ENCODE measurements around the gene SETD6. TPM values are rescaled to one million over a fixed set of nuclear protein-coding genes. Genes with fewer than 3 reads are reported as not detected.

The SETD6 gene
- total RNA-seq, 1 donor: 24.8 TPM

DNA sequence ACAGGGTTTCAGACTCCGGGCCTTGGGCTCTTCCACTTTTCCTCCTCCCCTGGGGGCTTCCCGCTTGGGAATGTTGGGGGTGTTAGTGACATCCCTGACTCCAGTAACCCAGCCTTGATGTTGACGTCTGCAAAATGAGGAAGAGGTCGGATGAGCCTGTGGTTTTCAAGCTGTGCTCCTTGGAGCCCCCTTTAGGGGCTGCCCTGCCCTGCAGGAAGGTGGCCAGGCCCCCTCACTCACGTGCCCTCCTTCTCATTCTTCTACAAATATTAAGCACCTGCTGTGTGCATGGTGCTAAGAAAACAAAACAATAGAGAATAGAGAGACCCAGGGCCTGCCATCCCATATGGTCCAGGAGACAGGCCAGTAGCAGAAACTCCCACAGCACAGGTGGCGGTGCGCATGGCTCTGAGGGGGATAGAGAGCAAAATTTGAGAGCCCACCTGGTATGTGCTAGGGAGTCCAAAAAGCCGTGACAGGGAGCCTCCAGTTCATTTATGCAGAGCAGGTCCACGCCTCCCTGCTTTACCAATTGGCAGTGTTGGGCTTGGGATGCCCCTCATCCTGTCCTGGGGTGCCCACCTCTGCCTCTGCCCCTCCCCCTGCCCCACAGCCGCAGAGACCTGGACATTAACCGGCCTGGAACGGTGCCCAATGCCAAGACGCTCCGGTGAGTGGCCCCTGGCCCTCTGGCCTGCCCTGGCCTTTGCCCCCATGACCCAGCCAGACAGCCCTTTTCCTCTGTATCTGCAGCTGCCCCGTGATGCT, 7.9 kb upstream of the SETD6 start:
- peak in 2 of 3 donors; percentile 48 to 63 for DNase-seq (ENCODE audit: low read depth in 2 of 3, low spot score in 2 of 3)

DNA sequence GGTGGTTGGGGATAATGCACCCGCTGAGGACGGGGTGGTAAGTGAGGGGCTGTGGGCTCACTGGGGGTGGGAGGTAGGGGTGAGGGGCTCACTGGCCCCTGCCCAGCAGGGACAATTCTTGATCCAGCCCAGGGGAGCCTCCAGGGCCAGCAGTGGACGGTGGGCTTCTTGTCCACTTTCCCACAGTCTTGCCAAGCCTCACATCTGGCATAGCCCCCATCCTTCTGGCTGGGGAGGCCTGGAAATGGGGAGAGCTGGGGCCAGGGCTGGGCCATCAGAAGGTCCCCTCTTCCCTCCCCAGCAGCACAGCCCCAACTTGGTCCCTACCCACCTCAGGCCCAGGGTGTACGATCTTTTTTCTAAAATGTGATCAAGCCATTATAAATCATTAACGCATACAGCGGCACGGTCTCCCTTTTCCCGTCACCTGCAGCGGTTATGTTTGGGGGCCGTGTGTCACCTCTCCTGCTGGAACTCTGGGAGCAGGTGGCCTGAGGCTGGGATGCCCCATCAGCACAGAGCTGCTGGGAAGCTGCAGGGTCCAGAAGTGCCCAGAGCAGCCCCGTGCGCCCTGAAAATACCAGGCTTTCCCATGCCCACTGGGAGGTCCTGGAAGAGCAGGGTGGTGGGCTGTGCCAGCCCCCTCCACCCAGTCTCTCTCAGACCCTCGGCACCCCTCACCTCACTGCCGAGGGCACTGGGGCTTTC, 7.2 kb upstream of the SETD6 start:
- DNase-seq (ENCODE audit: low read depth in 2 of 3, low spot score in 2 of 3): no peak

DNA sequence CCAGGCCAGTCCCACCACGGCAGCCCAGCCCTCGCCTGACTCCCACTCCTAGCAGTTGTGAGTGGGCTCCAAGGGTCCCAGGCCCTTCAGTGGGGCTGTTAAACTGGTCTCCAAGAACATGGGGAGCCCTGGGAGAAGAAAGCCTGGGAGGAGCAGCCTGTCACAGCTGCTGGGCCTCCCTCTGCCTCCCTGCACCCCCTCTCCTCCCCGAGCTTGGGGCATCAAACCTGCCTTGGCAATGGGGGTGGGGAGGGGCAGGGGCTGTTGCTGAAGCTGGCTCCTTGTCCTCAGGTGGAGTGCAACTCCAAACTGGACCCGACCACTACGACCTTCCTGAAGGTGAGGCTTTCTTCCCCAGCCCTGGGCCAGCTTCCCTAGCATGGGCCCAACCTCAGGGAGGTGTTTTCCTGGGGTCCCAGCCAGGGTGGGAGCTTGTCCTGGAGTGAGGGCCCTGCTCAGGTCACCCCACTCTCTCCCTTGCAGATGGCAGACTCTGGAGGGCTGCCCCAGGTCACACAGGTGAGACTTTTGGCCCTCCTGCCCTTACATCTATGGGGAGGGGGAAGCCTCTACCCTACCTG, 6.6 kb upstream of the SETD6 start:
- DNase-seq (ENCODE audit: low read depth in 2 of 3, low spot score in 2 of 3): no peak

DNA sequence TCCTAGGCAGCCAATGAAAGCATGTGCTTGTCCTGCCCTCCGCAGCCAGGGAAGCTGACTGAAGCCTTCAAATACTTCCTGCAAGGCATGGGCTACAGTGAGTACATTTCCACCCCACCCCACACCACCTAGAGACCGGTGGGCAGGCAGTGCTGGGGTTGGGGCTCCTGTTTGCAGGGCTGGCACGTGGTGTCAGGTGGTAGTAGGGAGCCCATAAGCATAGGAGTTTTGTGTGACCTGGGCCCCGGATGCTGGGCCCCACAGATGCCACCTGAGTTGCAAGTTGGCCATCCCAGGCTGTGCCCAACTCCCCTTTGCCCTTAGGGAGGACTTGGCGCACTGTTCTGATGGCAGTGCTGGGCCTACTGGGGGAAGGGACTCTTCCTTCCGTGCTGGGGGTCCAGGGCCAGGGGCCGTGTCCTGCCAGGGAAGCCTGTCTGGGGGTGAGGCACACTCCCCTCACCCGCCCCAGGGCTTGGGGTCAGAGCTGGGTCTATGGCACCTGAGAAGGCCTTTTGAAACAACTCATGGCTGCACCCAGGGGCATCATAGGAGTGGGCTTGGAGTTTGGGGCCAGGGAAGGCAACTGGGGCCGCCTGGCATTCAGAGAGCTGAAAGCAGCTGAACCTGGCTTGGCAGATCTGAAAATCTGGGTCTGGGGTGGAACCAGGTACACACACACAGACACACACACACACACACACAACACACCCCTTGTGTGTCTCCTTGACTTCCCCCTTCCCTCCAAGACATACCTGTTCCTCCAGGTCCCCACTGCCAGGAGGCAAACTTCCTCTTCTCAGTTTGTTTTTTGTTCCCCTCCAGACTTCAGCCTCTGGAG, 5.8 kb upstream of the SETD6 start:
- no peak for DNase-seq (ENCODE audit: low read depth in 2 of 3, low spot score in 2 of 3)

DNA sequence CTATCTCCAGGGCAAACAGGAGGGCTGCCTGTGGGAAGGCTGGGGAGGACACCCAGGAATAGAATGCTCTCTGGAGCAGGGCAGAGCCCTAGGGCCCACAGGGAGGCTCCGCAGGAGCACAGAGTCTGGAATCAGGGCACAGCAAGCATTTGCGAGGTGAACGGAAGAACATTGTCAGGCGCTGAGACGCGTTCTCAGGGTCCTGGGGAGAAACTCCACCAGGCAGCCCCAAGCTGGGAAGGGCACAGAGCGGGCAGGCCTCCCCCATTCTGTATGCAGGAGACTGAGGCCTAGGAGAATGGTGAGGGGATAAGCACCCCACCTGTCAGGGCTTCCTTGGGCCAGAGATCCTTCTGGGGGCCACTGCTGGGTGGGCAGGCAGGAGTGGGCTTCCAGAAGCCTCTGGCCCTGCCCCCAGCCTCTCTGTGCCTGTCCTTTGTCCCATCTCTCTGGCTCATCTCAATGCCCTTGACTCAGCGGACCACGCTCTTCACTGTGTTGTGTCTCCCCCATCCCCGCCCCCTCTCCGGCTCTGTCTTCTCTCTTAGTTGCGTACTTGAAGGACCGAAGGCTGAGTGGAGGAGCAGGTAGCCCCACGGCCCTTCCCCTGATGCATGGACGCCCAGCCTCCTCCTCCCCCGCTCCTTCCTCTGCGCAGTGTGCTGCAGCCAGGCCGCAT, 5.1 kb upstream of the SETD6 start:
- DNase-seq (ENCODE audit: low read depth in 2 of 3, low spot score in 2 of 3): no peak

DNA sequence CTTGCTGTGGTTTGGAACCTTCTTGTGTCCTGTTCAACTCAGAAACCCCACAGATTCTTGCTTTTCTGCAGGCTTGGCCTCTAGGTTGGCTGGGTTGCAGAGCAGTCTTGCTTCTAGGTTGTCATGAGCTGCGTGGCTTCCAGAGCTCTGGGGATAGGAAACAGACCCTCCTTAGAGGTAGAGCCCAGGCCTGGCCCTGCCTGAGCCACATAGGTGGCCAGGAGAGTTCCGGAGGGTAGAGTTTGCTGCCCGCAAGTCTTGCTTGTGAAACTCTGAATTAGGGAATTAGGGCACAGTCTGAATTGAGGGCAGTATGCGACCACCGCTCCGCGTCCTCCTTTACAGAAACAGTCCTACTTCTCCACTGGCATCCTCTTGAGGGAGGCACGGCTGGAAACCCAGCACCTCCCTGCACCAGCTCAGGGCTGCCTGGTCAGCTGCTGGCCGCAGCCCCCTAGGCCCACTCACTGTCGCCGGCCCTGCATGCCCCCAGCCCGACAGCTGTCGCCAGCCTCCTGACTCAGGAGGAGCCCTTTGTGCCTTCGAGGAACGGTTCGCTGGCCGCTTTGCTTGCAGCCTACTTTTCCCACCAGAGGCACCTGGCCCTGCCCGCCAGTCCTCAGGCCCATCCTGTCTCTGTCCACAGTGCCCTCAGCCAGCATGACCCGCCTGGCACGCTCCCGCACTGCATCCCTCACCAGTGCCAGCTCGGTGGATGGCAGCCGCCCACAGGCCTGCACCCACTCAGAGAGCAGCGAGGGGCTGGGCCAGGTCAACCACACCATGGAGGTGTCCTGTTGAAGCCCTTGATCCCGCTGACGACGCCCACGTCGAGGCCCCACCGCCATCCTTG, 4.3 kb upstream of the SETD6 start:
- no peak for DNase-seq (ENCODE audit: low read depth in 2 of 3, low spot score in 2 of 3)

DNA sequence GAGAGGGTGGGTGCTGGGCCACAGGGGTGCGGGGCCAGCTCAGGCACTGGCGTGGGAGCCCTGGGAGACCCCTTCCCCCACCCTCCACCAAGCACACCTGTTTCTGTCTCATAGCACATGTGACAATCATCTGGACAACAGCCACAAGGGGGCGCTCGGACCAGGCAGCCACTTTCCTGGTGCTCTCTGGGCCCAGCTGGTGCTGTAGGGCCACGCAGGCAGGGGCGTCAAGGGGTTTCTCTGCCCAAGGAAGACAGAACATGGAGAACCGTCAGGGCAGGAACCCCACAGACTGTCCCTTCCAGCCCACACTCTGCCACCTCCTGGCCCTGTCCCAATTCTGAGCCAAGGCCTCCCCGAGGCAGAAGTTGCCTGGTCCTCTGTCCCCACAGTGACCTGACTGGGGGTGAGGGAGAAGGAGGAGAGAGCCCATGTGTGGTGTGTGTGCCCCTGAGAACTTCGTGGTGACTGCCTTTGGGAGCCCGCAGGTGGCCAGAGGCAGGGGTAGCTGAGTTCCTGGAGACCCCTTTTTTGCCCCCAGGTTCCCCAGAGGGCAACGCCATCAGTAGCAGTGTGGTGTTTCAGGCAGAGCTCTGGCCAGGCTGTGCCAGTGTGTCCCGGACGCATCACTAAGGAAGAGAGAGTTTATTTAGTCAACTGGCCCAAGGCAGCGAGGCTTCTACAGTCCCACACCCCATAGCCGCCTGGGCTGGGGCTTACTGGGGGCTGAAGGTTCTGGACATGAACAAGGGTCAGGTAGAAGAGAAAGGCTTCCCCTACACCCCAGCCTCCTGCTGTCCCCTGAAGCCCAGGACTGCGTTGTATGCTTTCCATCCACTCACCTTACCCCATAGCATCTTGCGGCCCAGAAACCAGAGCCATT, 3.1 kb upstream of the SETD6 start:
- peak; percentile 60 to 83 (median 69) for DNase-seq (ENCODE audit: low read depth in 2 of 3, low spot score in 2 of 3)

DNA sequence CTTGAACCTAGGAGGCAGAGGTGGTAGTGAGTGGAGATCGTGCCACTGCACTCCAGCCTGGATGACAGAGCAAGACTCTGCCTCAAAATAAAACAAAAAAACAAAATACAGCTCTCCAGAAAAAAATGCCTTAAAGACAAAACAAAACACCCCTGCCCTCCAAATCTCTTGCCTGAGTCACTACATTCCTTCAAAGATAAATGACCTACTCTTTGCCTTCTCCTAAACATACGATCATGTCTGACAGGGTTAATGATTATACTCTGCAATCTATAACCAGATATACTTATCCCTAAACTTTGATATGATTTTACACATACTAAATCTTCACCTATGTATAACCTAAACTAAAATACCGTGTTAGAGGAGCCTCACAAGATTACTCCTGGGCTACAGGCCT, 1.4 kb upstream of the SETD6 start:
- DNase-seq (ENCODE audit: low read depth in 2 of 3, low spot score in 2 of 3): no peak

DNA sequence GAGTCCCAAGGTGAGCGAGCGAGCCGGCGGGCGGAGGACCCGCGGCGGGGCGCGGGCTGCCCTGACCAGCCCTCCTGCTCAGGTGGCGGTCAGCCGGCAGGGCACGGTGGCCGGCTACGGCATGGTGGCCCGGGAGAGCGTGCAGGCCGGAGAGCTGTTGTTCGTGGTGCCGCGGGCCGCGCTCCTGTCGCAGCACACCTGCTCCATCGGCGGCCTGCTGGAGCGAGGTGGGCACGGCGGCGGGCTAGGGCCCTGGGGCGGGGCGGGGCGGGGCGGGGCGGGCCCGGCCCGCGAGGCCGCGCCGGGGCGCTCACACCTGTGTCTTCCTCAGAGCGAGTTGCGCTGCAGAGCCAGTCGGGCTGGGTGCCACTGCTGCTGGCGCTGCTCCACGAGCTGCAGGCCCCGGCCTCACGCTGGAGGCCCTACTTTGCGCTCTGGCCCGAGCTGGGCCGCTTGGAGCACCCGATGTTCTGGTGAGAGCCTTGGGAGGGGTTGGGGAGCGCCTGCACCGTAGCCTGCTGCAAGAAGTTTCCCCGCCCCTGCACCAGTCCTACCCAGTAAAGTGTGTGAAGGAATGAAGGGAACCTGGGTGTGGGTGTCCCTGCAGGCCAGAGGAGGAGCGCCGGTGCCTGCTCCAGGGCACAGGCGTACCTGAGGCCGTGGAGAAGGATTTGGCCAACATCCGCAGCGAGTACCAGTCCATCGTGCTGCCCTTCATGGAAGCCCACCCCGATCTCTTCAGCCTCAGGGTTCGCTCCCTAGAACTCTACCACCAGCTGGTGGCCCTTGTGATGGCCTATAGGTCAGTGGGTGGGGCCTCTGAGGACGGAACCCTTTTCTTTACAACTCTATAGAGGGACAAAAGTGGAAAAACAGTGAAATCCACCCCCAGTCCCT, 802 bp downstream of the SETD6 start:
- DNase-seq (ENCODE audit: low read depth in 2 of 3, low spot score in 2 of 3): peak in 2 of 3 donors; percentile 30 to 34

DNA sequence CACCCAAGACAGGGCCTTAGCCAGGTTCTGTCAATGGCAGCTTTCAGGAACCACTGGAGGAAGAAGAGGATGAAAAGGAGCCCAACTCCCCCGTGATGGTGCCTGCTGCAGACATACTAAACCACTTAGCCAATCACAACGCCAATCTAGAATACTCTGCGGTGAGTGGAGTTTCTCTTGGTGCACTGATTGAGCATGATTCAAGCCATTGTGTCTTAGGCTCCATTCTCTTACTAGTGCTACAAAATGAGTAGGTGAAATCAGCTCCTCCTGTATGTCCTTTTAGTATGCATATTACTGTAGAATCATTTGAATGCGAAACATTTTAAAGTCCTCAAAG, 1.4 kb downstream of the SETD6 start:
- no peak for DNase-seq (ENCODE audit: low read depth in 2 of 3, low spot score in 2 of 3)

DNA sequence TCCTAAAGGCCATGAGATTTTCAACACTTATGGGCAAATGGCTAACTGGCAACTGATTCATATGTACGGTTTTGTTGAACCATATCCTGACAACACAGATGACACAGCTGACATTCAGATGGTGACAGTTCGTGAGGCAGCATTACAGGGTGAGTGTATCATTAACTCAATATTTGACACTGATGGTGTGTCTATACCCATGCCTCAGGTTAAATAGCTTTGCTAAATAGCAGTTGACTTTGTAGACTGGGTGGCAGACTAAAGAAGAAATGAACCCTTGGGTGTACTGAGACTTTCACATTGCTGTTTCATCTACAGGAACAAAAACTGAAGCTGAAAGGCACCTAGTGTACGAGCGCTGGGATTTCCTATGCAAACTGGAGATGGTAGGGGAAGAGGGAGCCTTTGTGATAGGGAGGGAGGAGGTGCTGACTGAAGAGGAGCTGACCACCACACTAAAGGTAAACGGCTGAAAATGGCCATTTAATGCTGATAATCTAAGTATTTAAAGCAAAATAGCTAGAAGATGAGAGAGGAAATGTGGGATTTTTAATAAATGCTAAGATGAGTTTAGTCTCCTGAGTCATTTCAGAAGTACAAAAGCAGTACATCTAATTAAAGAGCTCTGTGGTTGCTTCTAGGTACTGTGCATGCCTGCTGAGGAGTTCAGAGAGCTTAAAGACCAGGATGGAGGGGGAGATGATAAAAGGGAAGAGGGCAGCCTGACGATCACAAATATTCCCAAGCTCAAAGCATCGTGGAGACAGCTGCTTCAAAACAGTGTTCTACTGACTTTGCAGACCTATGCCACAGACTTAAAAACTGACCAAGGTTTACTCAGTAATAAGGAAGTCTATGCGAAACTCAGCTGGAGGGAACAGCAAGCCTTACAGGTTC, 3.0 kb downstream of the SETD6 start:
- DNase-seq (ENCODE audit: low read depth in 2 of 3, low spot score in 2 of 3): no peak

DNA sequence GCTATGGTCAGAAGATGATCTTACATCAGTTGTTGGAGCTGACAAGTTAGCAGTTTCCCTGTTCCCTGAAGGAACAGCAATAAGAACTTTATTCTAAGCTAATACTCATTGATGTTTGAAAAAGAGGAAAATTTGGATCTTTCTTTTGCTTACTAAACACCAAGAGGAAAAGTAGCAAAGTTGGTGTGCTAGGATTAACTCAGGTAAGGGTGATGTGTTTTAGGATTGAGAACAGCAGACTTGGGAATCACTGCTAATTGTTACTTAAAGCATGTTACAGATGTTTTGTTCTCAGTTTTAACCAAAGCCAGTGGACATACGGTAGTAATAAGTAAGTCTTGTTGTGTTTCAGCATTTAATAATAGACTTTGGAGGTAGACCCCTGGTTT, 3.7 kb downstream of the SETD6 start:
- DNase-seq (ENCODE audit: low read depth in 2 of 3, low spot score in 2 of 3): no peak

DNA sequence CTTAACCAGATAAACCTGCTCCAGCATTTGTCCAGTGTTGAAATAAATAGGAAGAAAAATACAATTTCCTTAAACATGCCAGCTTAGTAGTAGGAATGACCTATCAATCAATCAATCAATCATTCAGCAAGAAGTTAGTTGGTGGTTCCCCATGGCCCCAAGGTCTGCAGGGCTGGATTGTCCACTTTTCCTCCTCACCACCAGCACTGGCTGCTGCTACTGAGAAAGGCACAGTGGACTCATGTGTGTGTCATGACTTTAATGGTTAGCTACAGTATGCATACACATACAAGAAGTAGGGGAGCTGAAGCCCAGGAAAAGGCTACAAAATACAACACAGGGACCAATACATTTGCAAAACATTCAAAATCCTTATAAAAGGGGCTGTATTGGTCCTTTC, 4.4 kb downstream of the SETD6 start:
- no peak for DNase-seq (ENCODE audit: low read depth in 2 of 3, low spot score in 2 of 3)

DNA sequence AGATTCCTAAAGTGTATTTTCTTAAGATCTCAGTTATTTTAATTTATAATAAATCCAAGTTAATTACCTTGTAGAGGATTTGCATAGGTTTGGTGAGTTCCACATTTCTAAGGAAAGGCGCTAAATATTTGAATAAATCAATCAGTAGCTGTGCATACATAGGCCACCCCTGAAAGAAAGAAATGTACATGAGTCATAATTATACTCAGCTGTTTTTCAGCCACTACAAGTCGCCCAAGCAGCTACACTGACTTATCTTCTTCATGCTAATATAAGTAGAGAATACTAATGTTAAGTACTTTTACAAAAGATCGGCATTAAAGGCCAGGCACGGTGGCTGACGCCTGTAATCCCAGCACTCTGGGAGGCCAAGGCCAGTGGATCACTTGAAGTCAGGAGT, 14.9 kb downstream of the SETD6 start:
- DNase-seq (ENCODE audit: low read depth in 2 of 3, low spot score in 2 of 3): no peak

DNA sequence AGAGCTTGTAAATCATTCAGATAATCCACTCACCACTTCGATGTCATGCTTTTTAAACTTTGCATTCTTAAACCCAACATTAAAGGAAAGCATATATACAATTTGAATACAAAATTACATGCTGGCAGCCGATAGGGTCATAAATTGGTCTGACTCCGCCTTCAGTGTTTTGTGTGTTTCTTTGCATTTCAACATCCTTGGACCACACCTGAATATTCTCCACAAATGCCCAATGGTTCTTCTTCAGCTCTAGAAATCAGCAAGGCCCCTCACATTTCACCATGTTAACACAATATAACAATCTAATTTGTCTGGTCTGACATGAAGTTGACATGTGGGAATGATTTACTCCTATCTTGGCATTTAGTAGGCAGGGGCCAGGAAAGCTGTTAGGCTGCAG, 17.1 kb downstream of the SETD6 start:
- DNase-seq (ENCODE audit: low read depth in 2 of 3, low spot score in 2 of 3): no peak

DNA sequence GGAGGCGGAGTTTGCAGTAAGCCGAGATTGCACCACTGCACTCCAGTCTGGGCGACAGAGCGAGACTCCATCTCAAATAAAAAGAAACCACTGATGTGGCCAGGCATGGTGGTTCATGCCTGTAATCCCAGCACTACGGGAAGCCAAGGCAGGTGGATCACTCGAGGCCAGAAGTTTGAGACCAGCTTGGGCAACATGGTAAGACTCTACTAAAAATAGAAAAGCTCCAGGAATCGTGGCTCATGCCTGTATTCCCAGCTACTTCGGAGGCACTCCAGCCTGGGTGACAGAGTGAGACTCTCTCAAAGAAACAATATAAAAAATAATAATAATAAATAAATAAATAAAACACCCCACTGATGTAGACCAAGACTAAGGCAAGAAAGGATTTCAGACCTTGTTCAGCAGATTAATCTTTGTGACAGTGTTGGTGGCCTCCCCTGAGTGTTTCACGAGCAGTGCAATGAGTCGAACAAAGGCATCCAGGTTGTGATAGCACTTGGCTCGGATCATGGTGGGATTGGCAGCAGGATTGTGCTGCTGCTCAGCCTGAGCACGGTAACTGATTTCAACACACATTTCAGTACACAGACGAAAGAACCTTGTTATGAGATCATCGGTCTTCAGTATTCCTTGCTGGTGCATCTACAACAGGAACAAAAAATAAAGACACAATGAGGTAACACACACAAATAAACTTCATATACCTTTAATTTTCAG, 18.6 kb downstream of the SETD6 start:
- no peak for DNase-seq (ENCODE audit: low read depth in 2 of 3, low spot score in 2 of 3)
